ENCODE data around the gene IFNAR2.

GRCh38 chr21:33199516-33200217 lies 30.1 kb upstream of the IFNAR2 start:
- TF ChIP-seq YY1 (IDR thresholded peaks at IDR 0.05; ENCODE audit: insufficient read depth, insufficient read length) (no peak), ZNF274 (IDR thresholded peaks at IDR 0.05; ENCODE audit: low read depth, low read length) (no peak), SUZ12 (IDR thresholded peaks at IDR 0.05; ENCODE audit: extremely low read depth, insufficient read depth, insufficient read length) (no peak)

Data from NT2/D1 (cell line).